K562 (cell line): ENCODE data around the gene ING1. TPM values are rescaled to one million over a fixed set of nuclear protein-coding genes. Genes with fewer than 3 reads are reported as not detected.
A peak's percentile ranks its signal among the peaks of the same experiment; 100 is the strongest.

Experiments
- ASH1L ChIP-seq: fragments of 450-650 bp; IDR thresholded peaks from 2 replicates; pipeline ENCODE4 v1.6.1; 2018; ENCODE audit warnings: borderline replicate concordance, mild to moderate bottlenecking, low read depth; ENCODE audit not compliant: partially characterized antibody
- BHLHE40 ChIP-seq: IDR thresholded peaks from 2 replicates; pipeline ENCODE4 v1.6.1; 2011; ENCODE audit warnings: low read length, improper control_type of control experiment
- CBX1 ChIP-seq: sonication (generic); IDR thresholded peaks from 2 replicates; pipeline ENCODE4 v1.6.1; 2016; ENCODE audit warnings: antibody characterized with exemption, low read depth, mild to moderate bottlenecking
- CXXC5 ChIP-seq: fragments of 250-450 bp; sonication (Bioruptor Pico); IDR thresholded peaks from 2 replicates; pipeline ENCODE4 v1.8.0; 2022; ENCODE audit warnings: inconsistent platforms, mild to moderate bottlenecking, moderate library complexity
- E4F1 ChIP-seq: fragments of 250-450 bp; sonication (Bioruptor Pico); IDR thresholded peaks from 2 replicates; pipeline ENCODE4 v1.5.0; 2021; ENCODE audit warnings: mild to moderate bottlenecking, borderline replicate concordance
- ETV6 ChIP-seq, 3 experiments: fragments of 150-350 bp in 1 of 3; sonication (generic) in 1 of 3; formaldehyde crosslinking in 1 of 3; IDR thresholded peaks; 2 replicates each; pipeline versions ENCODE4 v1.6.1 to v1.8.0; 2014 to 2022; ENCODE audit warnings: borderline replicate concordance in 2 of 3, low read depth in 2 of 3, antibody characterized with exemption in 1 of 3, low read length in 1 of 3, mild to moderate bottlenecking in 1 of 3, missing genetic modification reagents in 1 of 3
- HCFC1 ChIP-seq: IDR thresholded peaks from 2 replicates; pipeline ENCODE4 v1.6.1; 2012; ENCODE audit warnings: low read depth, low read length, improper control_type of control experiment
- MNT ChIP-seq, 2 experiments: fragments of 450-650 bp; conservative IDR thresholded peaks; 2 replicates each; pipeline ENCODE4 v1.6.1; 2017; ENCODE audit warnings: mild to moderate bottlenecking in 2 of 2, moderate library complexity in 2 of 2
- POLR2B ChIP-seq: fragments of 450-650 bp; IDR thresholded peaks from 2 replicates; pipeline ENCODE4 v1.6.1; 2018; ENCODE audit warnings: low read depth; ENCODE audit not compliant: partially characterized antibody
- RBM39 ChIP-seq: fragments of 200-400 bp; formaldehyde crosslinking; optimal IDR thresholded peaks from 2 replicates; pipeline ENCODE3; 2018; ENCODE audit warnings: low read depth, low read length
- RERE ChIP-seq: sonication (generic); formaldehyde crosslinking; IDR thresholded peaks from 2 replicates; pipeline ENCODE4 v1.8.0; 2023; ENCODE audit warnings: missing genetic modification reagents, mild to moderate bottlenecking, borderline replicate concordance
- U2AF1 ChIP-seq: fragments of 200-400 bp; formaldehyde crosslinking; optimal IDR thresholded peaks from 2 replicates; pipeline ENCODE3; 2017; ENCODE audit warnings: mild to moderate bottlenecking, low read depth, low read length, moderate library complexity
- polyA plus RNA-seq, 8 experiments: library from polyadenylated mRNA; depleted of rRNA in 4 of 8; stranded (reverse) in 5 of 8; unstranded in 3 of 8; fragments of >200 nt; fragmentation: Nextera tagmentation in 2 of 8; fragmentation: Illumina TruSeq in 1 of 8; extraction: Ambion mirVana in 2 of 8; extraction: Trizol in 1 of 8; gene quantifications; 2 replicates each; pipeline versions ENCODE4 v1.2.1 to v1.2.3, GENCODE V29; 2011 to 2014; ENCODE audit warnings: inconsistent platforms in 1 of 8, missing spikeins in 1 of 8
- total RNA-seq, 7 experiments: library from RNA; depleted of rRNA in 6 of 7; stranded (reverse); fragments of >200 nt in 6 of 7; fragmentation: Illumina TruSeq in 2 of 7; extraction: Trizol in 2 of 7; gene quantifications; 2 replicates each; pipeline versions ENCODE4 v1.2.1 to v1.2.3, GENCODE V29; 2011 to 2021; ENCODE audit warnings: low replicate concordance in 1 of 7

Gene ING1
- total and polyA plus RNA-seq, 9 of the 15 experiments (the other 6 are each of a cell fraction or from before 2014, with no cell fraction given) = 1.0 to 20.1 (median 8.2) TPM

GRCh38 chr13:110712849-110713641 is 455 bp upstream of the ING1 start (continued):
- TF ChIP-seq ETV6 (IDR thresholded peaks at IDR 0.05; ENCODE audit: borderline replicate concordance in 1 of 2, low read depth in 2 of 2, low read length in 1 of 2) (no peak), ETV6 (CRISPR knock-in tag; IDR thresholded peaks at IDR 0.05; ENCODE audit: borderline replicate concordance) (no peak), HCFC1 (peak; percentile 80), BHLHE40 (peak; percentile 97), U2AF1 (peak; percentile 26), RERE (CRISPR knock-in tag) (no peak), RBM39 (no peak), CXXC5 (CRISPR knock-in tag) (peak; percentile 100), POLR2B (peak; percentile 97), ASH1L (peak; percentile 89), E4F1 (CRISPR knock-in tag) (no peak), MNT (conservative IDR thresholded peaks at IDR 0.05) (peak; percentile 24 to 66; a peak in 3 of 4 replicates), CBX1 (0 out of 2 replicates have a peak, but pooled peaks have one; percentile 51)
